ENCODE results near the gene HIF3A. TPM values are rescaled to one million over a fixed set of nuclear protein-coding genes. Genes with fewer than 3 reads are reported as not detected.
A peak's percentile ranks its signal among the peaks of the same experiment; 100 is the strongest.

The HIF3A gene
- total RNA-seq, 1 experiment from 2014 or later = 31.9 TPM

GRCh38 chr19:46392837-46393236, 96.0 kb downstream of the HIF3A start:
- Histone ChIP-seq H2BK12ac (ENCODE audit: insufficient read length, low read depth, low read length) (no peak overlapping the region), H3K79me1 (ENCODE audit: insufficient read depth, low read depth, low read length, poor library complexity, severe bottlenecking) (no peaks in the 10 kb centered on the region), H3K9ac (ENCODE audit: extremely low read depth, insufficient read length, low read length) (no peak overlapping the region), H4K5ac (ENCODE audit: insufficient read length, low read depth, low read length) (no peak overlapping the region), H3T11ph (ENCODE audit: low read length) (no peak overlapping the region), H2BK20ac (ENCODE audit: low read depth, low read length, poor library complexity, severe bottlenecking) (no peak overlapping the region), H3K4me2 (ENCODE audit: insufficient read depth, insufficient read length, low read length) (no peak overlapping the region), H3K56ac (ENCODE audit: insufficient read length, low read depth, low read length) (no peak overlapping the region), H2BK120ac (ENCODE audit: low read depth, low read length, poor library complexity, severe bottlenecking) (no peak overlapping the region), H4K8ac (replicated peaks; ENCODE audit: insufficient read length, low read depth, low read length) (no peak overlapping the region), H3K9me3 (ENCODE audit: control insufficient read depth, low read depth, low read length) (no peaks in the 10 kb centered on the region), H3K18ac (ENCODE audit: insufficient read length, low read depth, low read length) (no peak overlapping the region), H2AK5ac (ENCODE audit: insufficient read length, low read length) (no peak overlapping the region), H2AFZ (ENCODE audit: low read length) (no peak overlapping the region), H4K91ac (ENCODE audit: insufficient read length, low read depth, low read length) (no peak overlapping the region), H2BK15ac (ENCODE audit: low read depth, low read length) (no peak overlapping the region), H2BK5ac (ENCODE audit: insufficient read length, low read length) (no peak overlapping the region), H3K27me3 (ENCODE audit: insufficient read depth, low read length) (no peaks in the 10 kb centered on the region), H3K23me2 (ENCODE audit: insufficient read length, low read depth, low read length, poor library complexity, severe bottlenecking) (no peaks in the 10 kb centered on the region), H3K23ac (ENCODE audit: insufficient read length, low read depth, low read length) (no peak overlapping the region), H3K14ac (ENCODE audit: insufficient read depth, low read length) (no peak overlapping the region), H3K27ac (ENCODE audit: insufficient read length, low read depth, low read length) (no peak overlapping the region), H4K20me1 (ENCODE audit: control insufficient read depth, insufficient read depth, insufficient read length) (no peaks in the 10 kb centered on the region), H3K4me1 (ENCODE audit: insufficient read depth, low read length) (no peaks in the 10 kb centered on the region), H3K79me2 (ENCODE audit: insufficient read depth, low read length) (no peaks in the 10 kb centered on the region), H3K4ac (ENCODE audit: low read depth, low read length) (no peak overlapping the region)
- Mint-ChIP-seq H3K9me3 (peaks cover 2 to 5% of the 10 kb centered on the region in 2 experiments; a peak in 2 of 5 replicates), H3K36me3 (ENCODE audit: insufficient read depth in 1 of 3, low read depth in 3 of 3) (peaks cover 29 to 42% (median 32%) of the 10 kb centered on the region in 3 experiments), H3K27me3 (ENCODE audit: low read depth) (no peaks in the 10 kb centered on the region), H3K4me1 (peaks cover 7 to 38% of the 10 kb centered on the region in 2 experiments), H3K4me3 (no peak overlapping the region), H3K27ac (peak overlapping the region in 2 of 3 experiments; percentile 18 to 91; a peak in 3 of 7 replicates)
- TF ChIP-seq CTCF (conservative IDR thresholded peaks at IDR 0.05) = no peak
- WGBS (ENCODE audit: extremely low coverage, insufficient read length, low lambda C conversion rate) = no CpG with 5 or more reads among the region's 4 CpGs
- no peak for DNase-seq

Other genes with a start within 250 kb of the HIF3A start
- gene IGFL3, start 172.4 kb upstream of the HIF3A start, total RNA-seq (2021) = not detected in 2 replicates
- gene IGFL2, start 148.8 kb upstream of the HIF3A start, total RNA-seq (2021) = not detected in 2 replicates
- gene IGFL1, start 67.3 kb upstream of the HIF3A start, total RNA-seq (2021) = not detected in 2 replicates
- 108 and 111 TPM in 2 replicates for gene PPP5C, start 50.0 kb downstream of the HIF3A start, total RNA-seq (2021)
- gene CCDC8, start 116.5 kb downstream of the HIF3A start, total RNA-seq (2021) = 27.5 and 28.7 TPM in 2 replicates
- gene PNMA8C, start 131.9 kb downstream of the HIF3A start, total RNA-seq (2021) = 1.7 and 1.8 TPM in 2 replicates
- gene PNMA8A, start 174.5 kb downstream of the HIF3A start, total RNA-seq (2021) = 22.6 and 23.2 TPM in 2 replicates
- gene PNMA8B, start 198.8 kb downstream of the HIF3A start, total RNA-seq (2021) = 1.4 and 1.5 TPM in 2 replicates

All from H9 (cell line).